Mammary microvascular endothelial cell (primary cell): ENCODE measurements around the gene C15orf40. TPM values are rescaled to one million over a fixed set of nuclear protein-coding genes. Genes with fewer than 3 reads are reported as not detected.

Experiments
- total RNA-seq: library from RNA; depleted of rRNA; stranded (reverse); fragments of >200 nt; gene quantifications from 2 replicates; pipeline ENCODE4 v1.2.3, GENCODE V29; 2015

The C15orf40 gene
- total RNA-seq, result 18.8 and 19.0 TPM in 2 replicates

GRCh38 chr15:83011271-83012075 lies at the start of gene C15orf40:
TSS of gene C15orf40 (minus strand) at chr15:83011639. CDS start at chr15:83011607, 32 bp downstream.

GRCh38 chr15:82985688-82986441 lies 25.6 kb downstream of the C15orf40 start, which contains the start of gene RAMAC:
TSS of gene RAMAC (plus strand) at chr15:82986210. CDS start at chr15:82989019, 2,809 bp downstream.

GRCh38 chr15:82952158-82953081 lies 59.0 kb downstream of the C15orf40 start, which contains the start of gene HOMER2:
TSS of gene HOMER2 (minus strand) at chr15:82952720. CDS start at chr15:82952535, 185 bp downstream.

Other genes with a start within 250 kb of the C15orf40 start
- not detected in 2 replicates for gene FSD2, start 205.6 kb downstream of the C15orf40 start, total RNA-seq
- 5.1 and 5.5 TPM in 2 replicates for gene WHAMM, start 202.0 kb downstream of the C15orf40 start, total RNA-seq
- gene HOMER2, start 58.9 kb downstream of the C15orf40 start, total RNA-seq, result under 0.01 TPM in 1 of 2 replicates, not detected in the other
- 15.9 and 18.7 TPM in 2 replicates for gene RAMAC, start 25.4 kb downstream of the C15orf40 start, total RNA-seq
- 93.1 and 97.9 TPM in 2 replicates for gene BTBD1, start 55.6 kb upstream of the C15orf40 start, total RNA-seq
- gene TM6SF1, start 96.0 kb upstream of the C15orf40 start, total RNA-seq, result 20.3 and 24.1 TPM in 2 replicates
- 56.0 and 65.7 TPM in 2 replicates for gene HDGFL3, start 196.2 kb upstream of the C15orf40 start, total RNA-seq